ENCODE measurements around the gene ODAD3. TPM values are rescaled to one million over a fixed set of nuclear protein-coding genes. Genes with fewer than 3 reads are reported as not detected.

Gene ODAD3
- total RNA-seq, 1 donor from 2014 or later: 0.13 TPM

- no peak for DNase-seq (ENCODE audit: low read depth, low spot score)
These were observed 57.7 kb downstream of the ODAD3 start for GRCh38 chr19:11377237-11377636.

GRCh38 chr19:11375143-11375948 is 59.6 kb downstream of the ODAD3 start:
- DNase-seq (ENCODE audit: low read depth, low spot score): no peak

- peak; percentile 99 for DNase-seq (ENCODE audit: low read depth, low spot score)
These were observed 60.3 kb downstream of the ODAD3 start, which contains the start of gene SWSAP1 for GRCh38 chr19:11374433-11375142. Gene SWSAP1 (plus strand): TSS chr19:11374666. CDS start chr19:11374681, 15 bp downstream.

GRCh38 chr19:11373885-11374432 is 61.0 kb downstream of the ODAD3 start:
- no peak for DNase-seq (ENCODE audit: low read depth, low spot score)

- no peak for DNase-seq (ENCODE audit: low read depth, low spot score)
These were observed 61.6 kb downstream of the ODAD3 start for GRCh38 chr19:11373166-11373884.

- DNase-seq (ENCODE audit: low read depth, low spot score): no peak
These were observed 64.2 kb downstream of the ODAD3 start for GRCh38 chr19:11370744-11371143.

Other genes starting within 250 kb of the ODAD3 start
- gene KANK2, start 237.6 kb downstream of the ODAD3 start, total RNA-seq: 52.2 and 62.8 TPM in 2 replicates
- gene ANGPTL8, start 195.5 kb downstream of the ODAD3 start, total RNA-seq: not detected in 2 replicates
- 53.3 and 66.8 TPM in 2 replicates for gene DOCK6, start 172.6 kb downstream of the ODAD3 start, total RNA-seq
- not detected in 2 replicates for gene TSPAN16, start 139.0 kb downstream of the ODAD3 start, total RNA-seq
- gene RAB3D, start 95.5 kb downstream of the ODAD3 start, total RNA-seq: 47.1 and 60.7 TPM in 2 replicates
- 57.1 and 64.0 TPM in 2 replicates for gene TMEM205, start 88.9 kb downstream of the ODAD3 start, total RNA-seq
- 8.2 and 10.6 TPM in 2 replicates for gene CCDC159, start 88.6 kb downstream of the ODAD3 start, total RNA-seq
- 5.5 and 7.6 TPM in 2 replicates for gene PLPPR2, start 79.7 kb downstream of the ODAD3 start, total RNA-seq
- 0.73 and 0.78 TPM in 2 replicates for gene SWSAP1, start 60.5 kb downstream of the ODAD3 start, total RNA-seq
- gene EPOR, start 50.8 kb downstream of the ODAD3 start, total RNA-seq: 7.9 and 8.5 TPM in 2 replicates
- gene RGL3, start 15.8 kb downstream of the ODAD3 start, total RNA-seq: 0.66 and 2.6 TPM in 2 replicates
- gene PRKCSH, start 514 bp upstream of the ODAD3 start, total RNA-seq: 154 and 185 TPM in 2 replicates
- not detected in 2 replicates for gene ELAVL3, start 45.9 kb upstream of the ODAD3 start, total RNA-seq
- 5.5 and 6.0 TPM in 2 replicates for gene ZNF653, start 70.7 kb upstream of the ODAD3 start, total RNA-seq
- gene ECSIT, start 94.0 kb upstream of the ODAD3 start, total RNA-seq: 34.9 and 55.2 TPM in 2 replicates
- gene CNN1, start 103.7 kb upstream of the ODAD3 start, total RNA-seq: 0.07 and 0.35 TPM in 2 replicates
- 29.5 and 31.8 TPM in 2 replicates for gene ELOF1, start 124.1 kb upstream of the ODAD3 start, total RNA-seq
- 1.2 TPM in 1 of 2 replicates, not detected in the other for gene ACP5, start 142.5 kb upstream of the ODAD3 start, total RNA-seq
- 18.8 and 20.5 TPM in 2 replicates for gene ZNF627, start 162.4 kb upstream of the ODAD3 start, total RNA-seq

Data from pulmonary artery endothelial cell (primary cell).